Measurements from ENCODE around the gene FGD6. TPM values are rescaled to one million over a fixed set of nuclear protein-coding genes. Genes with fewer than 3 reads are reported as not detected.

FGD6 gene
- total RNA-seq, 1 experiment from 2014 or later, result 18.2 TPM

- TF ChIP-seq TCF7L2 (IDR thresholded peaks at IDR 0.05; ENCODE audit: borderline replicate concordance, extremely low read depth, insufficient read depth, insufficient read length) (no peak), SIN3A (IDR thresholded peaks at IDR 0.05; ENCODE audit: low read depth) (no peak), ZBTB33 (IDR thresholded peaks at IDR 0.05; ENCODE audit: extremely low read depth, insufficient replicate concordance, low read length) (no peak), RAD21 (IDR thresholded peaks at IDR 0.05; ENCODE audit: low read depth) (no peak), CTCF (IDR thresholded peaks at IDR 0.05 in 2 of 3, conservative IDR thresholded peaks at IDR 0.05 in 1 of 3; ENCODE audit: borderline replicate concordance in 1 of 3, insufficient read depth in 1 of 3, low read depth in 2 of 3, low read length in 2 of 3) (no peak), EGR1 (IDR thresholded peaks at IDR 0.05; ENCODE audit: low read depth) (no peak)
- TF ChIP-seq, protein P1, sequence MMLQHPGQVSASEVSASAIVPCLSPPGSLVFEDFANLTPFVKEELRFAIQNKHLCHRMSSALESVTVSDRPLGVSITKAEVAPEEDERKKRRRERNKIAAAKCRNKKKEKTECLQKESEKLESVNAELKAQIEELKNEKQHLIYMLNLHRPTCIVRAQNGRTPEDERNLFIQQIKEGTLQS (IDR thresholded peaks at IDR 0.05), result no peak
Measured at GRCh38 chr12:95130096-95130495, 87.2 kb downstream of the FGD6 start (continued).

DNA sequence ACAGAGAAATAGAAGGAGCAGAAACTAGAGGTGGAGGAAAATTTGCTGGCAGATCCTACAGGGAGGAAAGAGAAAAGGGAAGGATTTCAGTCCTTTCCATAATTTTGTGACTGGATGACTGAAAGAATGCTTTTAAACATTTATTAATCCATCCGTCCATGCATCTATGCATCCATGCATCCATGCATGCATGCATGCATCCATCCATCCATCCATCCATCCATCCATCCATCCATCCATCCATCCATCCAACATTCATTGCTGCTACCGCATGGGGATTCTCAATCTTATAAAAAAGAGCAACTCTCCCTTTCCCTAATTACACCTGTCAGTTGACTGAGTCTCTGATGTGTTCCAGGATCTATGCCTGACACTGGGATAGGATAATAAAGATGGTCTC, 88.2 kb downstream of the FGD6 start:
- H4K20me1 ChIP-seq (ENCODE audit: insufficient read depth), result no peaks in the 10 kb centered on the region
- no peak overlapping the region for H2AFZ ChIP-seq (ENCODE audit: low read depth, low read length, poor library complexity, severe bottlenecking)
- RAD21 ChIA-PET (ENCODE audit: low non-redundant PET in 1 of 2, low total read pairs in 2 of 2, uncharacterized antibody in 2 of 2, unreplicated experiment in 2 of 2), result no interaction called here
- CTCF ChIA-PET, result no interaction called here
- BruUV-seq (replicated peaks), result no TSS peak
- no peaks in the 10 kb centered on the region for H3K4me1 ChIP-seq (ENCODE audit: control insufficient read depth in 1 of 2, insufficient read depth in 2 of 2, low read length in 2 of 2)
- ATAC-seq (no peak), DNase-seq (ENCODE audit: low read depth, low spot score) (no peak)
- no peak overlapping the region for H3K27ac ChIP-seq (ENCODE audit: low read depth, low read length)
- intact Hi-C loops (cut with micrococcal nuclease), result no loop called here
- H3K9ac ChIP-seq (ENCODE audit: low read length), result no peak overlapping the region
- H3K9me2 ChIP-seq (ENCODE audit: insufficient read depth), result no peaks in the 10 kb centered on the region
- POLR2A ChIA-PET, result no interaction called here
- no peak overlapping the region for H3K4me3 ChIP-seq (replicated peaks in 1 of 2; ENCODE audit: low read depth in 1 of 2, low read length in 2 of 2)
- H3K79me2 ChIP-seq (ENCODE audit: insufficient read depth, low read length), result no peaks in the 10 kb centered on the region
- no peak overlapping the region for H3K4me2 ChIP-seq (ENCODE audit: low read length)
- peaks cover 0 to 5% of the 10 kb centered on the region in 2 experiments; a peak in 1 of 4 replicates for H3K36me3 ChIP-seq (ENCODE audit: control insufficient read depth in 1 of 2, insufficient read depth in 2 of 2, low read length in 2 of 2)
- H3K27me3 ChIP-seq (ENCODE audit: insufficient read depth, low read length), result no peaks in the 10 kb centered on the region
- H3K9me3 ChIP-seq (ENCODE audit: control insufficient read depth in 1 of 2, insufficient read depth in 1 of 2, low read depth in 1 of 2, low read length in 2 of 2), result no peaks in the 10 kb centered on the region
- TF ChIP-seq YY1 (IDR thresholded peaks at IDR 0.05; ENCODE audit: extremely low read depth, insufficient replicate concordance, low read depth, low read length), result no peak
- no peak for TF ChIP-seq CEBPB (IDR thresholded peaks at IDR 0.05; ENCODE audit: low read depth)
- TF ChIP-seq REST (IDR thresholded peaks at IDR 0.05; ENCODE audit: low read depth), result no peak
- no peak for TF ChIP-seq EGR1 (IDR thresholded peaks at IDR 0.05; ENCODE audit: low read depth)
- no peak for TF ChIP-seq ZNF274 (IDR thresholded peaks at IDR 0.05; ENCODE audit: low read depth, low read length)
- no peak for TF ChIP-seq ELF1 (IDR thresholded peaks at IDR 0.05; ENCODE audit: borderline replicate concordance, low read depth)
- TF ChIP-seq POLR2AphosphoS5 (IDR thresholded peaks at IDR 0.05; ENCODE audit: low read depth, low read length), result no peak
- TF ChIP-seq MAX (IDR thresholded peaks at IDR 0.05), result no peak
- no peak for TF ChIP-seq SRF (IDR thresholded peaks at IDR 0.05; ENCODE audit: low read depth)
- TF ChIP-seq RAD21 (IDR thresholded peaks at IDR 0.05; ENCODE audit: low read depth), result no peak
